Stimulated activated naive CD8-positive, alpha-beta T cell treated with anti-CD3 and anti-CD28 coated beads, Interleukin-15, Interleukin-2, amounts not matched to agents 100 ng/mL and 50 ng/mL, for 24 hours (primary cell): ENCODE results near the gene GALNT15.
A peak's percentile ranks its signal among the peaks of the same experiment; 100 is the strongest.

ENCODE experiments used
- H3K27ac Mint-ChIP-seq: one replicate; pipeline ENCODE4 v1.8.0; 2021; ENCODE audit warnings: mild to moderate bottlenecking, mixed read lengths
- H3K27me3 Mint-ChIP-seq: one replicate; pipeline ENCODE4 v1.8.0; 2021; ENCODE audit warnings: mixed read lengths
- H3K36me3 Mint-ChIP-seq: one replicate; pipeline ENCODE4 v1.8.0; 2021; ENCODE audit warnings: low read depth, mixed read lengths
- H3K4me1 Mint-ChIP-seq: one replicate; pipeline ENCODE4 v1.8.0; 2021; ENCODE audit warnings: low read depth, mixed read lengths
- H3K4me3 Mint-ChIP-seq: one replicate; pipeline ENCODE4 v1.8.0; 2021; ENCODE audit warnings: mild to moderate bottlenecking, mixed read lengths
- H3K9me3 Mint-ChIP-seq: one replicate; pipeline ENCODE4 v1.8.0; 2021; ENCODE audit warnings: mixed read lengths

The GALNT15 gene

GRCh38 chr3:16189201-16189600 lies 14.7 kb downstream of the GALNT15 start:
- Mint-ChIP-seq H3K36me3 (no peaks in the 10 kb centered on the region), H3K9me3 (no peaks in the 10 kb centered on the region), H3K27ac (no peak overlapping the region), H3K4me1 (peaks cover 4% of the 10 kb centered on the region), H3K27me3 (peaks cover 3% of the 10 kb centered on the region), H3K4me3 (no peak overlapping the region)

DNA sequence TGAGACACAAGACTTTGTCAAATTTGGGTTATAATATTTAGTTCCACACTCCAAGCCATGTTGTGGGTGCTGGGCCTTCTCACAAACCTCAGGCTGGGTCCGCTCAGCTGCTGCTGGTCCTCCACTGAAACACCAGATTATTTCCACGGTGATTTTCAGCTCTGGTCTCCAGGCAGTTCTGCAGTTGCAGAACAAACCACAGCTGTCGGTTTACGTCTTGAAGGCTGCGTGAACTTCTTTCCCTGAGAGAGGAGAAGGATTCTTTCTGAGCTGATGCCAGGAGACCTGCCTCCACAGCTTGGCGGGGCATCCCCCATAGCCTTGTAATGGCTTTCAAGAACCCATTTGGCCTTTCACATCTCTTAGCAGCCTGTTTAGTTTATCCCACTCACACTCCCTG lies 16.2 kb downstream of the GALNT15 start:
- Mint-ChIP-seq H3K27ac (no peak overlapping the region), H3K4me1 (peaks cover 4% of the 10 kb centered on the region), H3K4me3 (no peak overlapping the region), H3K9me3 (no peaks in the 10 kb centered on the region), H3K27me3 (peaks cover 3% of the 10 kb centered on the region), H3K36me3 (no peaks in the 10 kb centered on the region)

DNA sequence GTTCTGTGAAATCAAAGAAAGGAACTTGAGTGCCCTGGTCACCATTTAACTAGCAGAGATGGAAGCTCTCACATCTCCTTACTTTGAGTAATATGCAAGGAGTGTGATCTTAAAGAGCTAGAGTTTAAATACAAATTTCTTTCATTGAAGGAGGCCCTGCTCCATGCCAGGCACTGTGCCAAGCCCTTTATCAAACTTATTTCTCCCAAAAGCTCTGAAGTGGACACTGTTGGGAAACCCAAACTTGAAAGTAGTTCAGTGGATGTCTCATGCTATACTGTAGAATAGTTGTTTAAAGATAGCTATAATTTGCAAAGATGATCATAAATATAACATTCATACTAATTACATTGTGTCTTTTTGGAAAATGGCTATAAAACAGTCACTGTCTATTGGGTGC lies 17.1 kb downstream of the GALNT15 start:
- Mint-ChIP-seq H3K4me3 (no peak overlapping the region), H3K27ac (no peak overlapping the region), H3K27me3 (peaks cover 3% of the 10 kb centered on the region), H3K4me1 (no peaks in the 10 kb centered on the region), H3K36me3 (no peaks in the 10 kb centered on the region), H3K9me3 (no peaks in the 10 kb centered on the region)

GRCh38 chr3:16192176-16192811 lies 17.8 kb downstream of the GALNT15 start:
- no peaks in the 10 kb centered on the region for H3K9me3 Mint-ChIP-seq

GRCh38 chr3:16198427-16198826 lies 23.9 kb downstream of the GALNT15 start:
- Mint-ChIP-seq H3K27me3 (peaks cover 3% of the 10 kb centered on the region), H3K9me3 (no peaks in the 10 kb centered on the region)

More at GRCh38 chr3:16192176-16192811, 17.8 kb downstream of the GALNT15 start:
- Mint-ChIP-seq H3K36me3 (no peaks in the 10 kb centered on the region), H3K4me3 (no peak overlapping the region), H3K27ac (no peak overlapping the region), H3K27me3 (peaks cover 3% of the 10 kb centered on the region), H3K4me1 (no peaks in the 10 kb centered on the region)

GRCh38 chr3:16199769-16200168 lies 25.3 kb downstream of the GALNT15 start:
- no peaks in the 10 kb centered on the region for H3K9me3 Mint-ChIP-seq
- peaks cover 9% of the 10 kb centered on the region for H3K27me3 Mint-ChIP-seq
- H3K36me3 Mint-ChIP-seq = no peaks in the 10 kb centered on the region
- H3K27ac Mint-ChIP-seq = peak overlapping the region; percentile 61
- peaks cover 7% of the 10 kb centered on the region for H3K4me1 Mint-ChIP-seq
- H3K4me3 Mint-ChIP-seq = no peak overlapping the region

More at GRCh38 chr3:16198427-16198826, 23.9 kb downstream of the GALNT15 start:
- Mint-ChIP-seq H3K27ac (no peak overlapping the region), H3K4me1 (peaks cover 7% of the 10 kb centered on the region), H3K4me3 (no peak overlapping the region), H3K36me3 (no peaks in the 10 kb centered on the region)

GRCh38 chr3:16200411-16200810 lies 25.9 kb downstream of the GALNT15 start:
- no peak overlapping the region for H3K4me3 Mint-ChIP-seq
- no peaks in the 10 kb centered on the region for H3K9me3 Mint-ChIP-seq
- peaks cover 8% of the 10 kb centered on the region for H3K4me1 Mint-ChIP-seq
- no peaks in the 10 kb centered on the region for H3K36me3 Mint-ChIP-seq
- H3K27me3 Mint-ChIP-seq = peaks cover 10% of the 10 kb centered on the region
- no peak overlapping the region for H3K27ac Mint-ChIP-seq

GRCh38 chr3:16203031-16203430 lies 28.6 kb downstream of the GALNT15 start:
- Mint-ChIP-seq H3K4me3 (no peak overlapping the region), H3K27ac (no peak overlapping the region), H3K27me3 (peaks cover 14% of the 10 kb centered on the region), H3K36me3 (no peaks in the 10 kb centered on the region), H3K9me3 (no peaks in the 10 kb centered on the region), H3K4me1 (peaks cover 12% of the 10 kb centered on the region)

- Mint-ChIP-seq H3K4me1 (peaks cover 12% of the 10 kb centered on the region), H3K9me3 (no peaks in the 10 kb centered on the region), H3K27ac (no peak overlapping the region), H3K4me3 (no peak overlapping the region), H3K36me3 (no peaks in the 10 kb centered on the region), H3K27me3 (peaks cover 14% of the 10 kb centered on the region)
Observed at GRCh38 chr3:16203671-16204629, 29.5 kb downstream of the GALNT15 start.

- no peak overlapping the region for H3K4me3 Mint-ChIP-seq
Observed at GRCh38 chr3:16204751-16205150, 30.3 kb downstream of the GALNT15 start.

DNA sequence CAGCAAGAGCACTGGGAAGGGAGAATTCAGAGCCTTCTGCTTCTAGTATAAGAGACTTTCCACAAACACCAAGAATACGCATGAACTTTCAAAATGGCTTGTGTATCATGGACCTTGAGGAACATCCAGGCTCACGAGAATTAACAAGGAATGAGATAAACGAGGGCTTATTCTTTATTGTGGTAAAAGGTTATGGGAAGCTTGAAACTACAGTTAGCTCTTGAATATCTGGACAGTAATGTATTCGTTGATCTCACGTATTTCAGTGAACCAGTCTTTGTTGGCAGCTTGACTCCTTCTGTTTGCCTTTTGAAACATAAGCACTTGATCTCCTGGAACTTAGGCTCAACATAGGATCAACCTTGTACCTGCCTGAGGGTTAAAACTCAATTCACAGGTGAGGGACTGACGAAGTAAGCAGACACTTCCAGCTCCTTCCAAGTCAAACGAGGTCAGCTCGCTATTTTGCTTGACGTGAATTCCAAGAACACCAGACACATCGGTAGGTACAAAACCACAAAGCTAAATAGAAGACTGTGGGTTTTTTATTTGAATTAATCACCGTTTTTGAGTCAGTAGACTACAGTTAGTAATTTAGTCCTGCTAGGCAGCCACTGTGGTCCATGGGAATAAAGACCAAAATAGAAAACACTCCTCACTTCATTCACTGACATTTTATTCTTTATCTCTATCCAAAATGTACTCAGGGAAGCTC lies 30.8 kb downstream of the GALNT15 start:
- H3K9me3 Mint-ChIP-seq = no peaks in the 10 kb centered on the region
- peaks cover 6% of the 10 kb centered on the region for H3K4me1 Mint-ChIP-seq
- peaks cover 14% of the 10 kb centered on the region for H3K27me3 Mint-ChIP-seq
- no peak overlapping the region for H3K27ac Mint-ChIP-seq
- no peak overlapping the region for H3K4me3 Mint-ChIP-seq
- H3K36me3 Mint-ChIP-seq = no peaks in the 10 kb centered on the region

More at GRCh38 chr3:16204751-16205150, 30.3 kb downstream of the GALNT15 start:
- H3K27ac Mint-ChIP-seq = no peak overlapping the region
- H3K4me1 Mint-ChIP-seq = peaks cover 12% of the 10 kb centered on the region
- H3K27me3 Mint-ChIP-seq = peaks cover 14% of the 10 kb centered on the region
- no peaks in the 10 kb centered on the region for H3K9me3 Mint-ChIP-seq
- H3K36me3 Mint-ChIP-seq = no peaks in the 10 kb centered on the region

DNA sequence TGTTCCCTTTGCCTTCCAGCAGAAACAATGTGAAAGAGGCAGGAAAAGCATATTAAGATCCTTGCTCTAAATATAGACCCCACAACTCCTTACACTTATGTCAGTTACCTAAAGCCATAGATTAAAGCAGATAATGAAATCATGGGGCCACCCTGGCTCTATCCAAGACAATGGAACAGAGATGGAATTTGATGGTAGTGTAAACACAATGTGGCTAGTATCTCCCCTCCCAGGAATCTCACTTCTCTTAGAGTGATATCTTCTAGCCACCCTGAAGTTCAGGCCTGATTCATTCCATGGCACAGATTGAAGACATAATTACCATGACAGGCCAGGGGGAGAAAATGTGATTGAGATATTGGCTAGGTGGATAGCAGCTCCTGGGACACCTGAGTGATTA lies 32.6 kb downstream of the GALNT15 start:
- H3K9me3 Mint-ChIP-seq = no peaks in the 10 kb centered on the region
- H3K27me3 Mint-ChIP-seq = peaks cover 12% of the 10 kb centered on the region
- H3K36me3 Mint-ChIP-seq = no peaks in the 10 kb centered on the region
- no peak overlapping the region for H3K27ac Mint-ChIP-seq
- H3K4me1 Mint-ChIP-seq = peaks cover 5% of the 10 kb centered on the region
- H3K4me3 Mint-ChIP-seq = no peak overlapping the region

GRCh38 chr3:16211176-16211904 lies 36.9 kb downstream of the GALNT15 start:
- peaks cover 8% of the 10 kb centered on the region for H3K27me3 Mint-ChIP-seq
- no peaks in the 10 kb centered on the region for H3K4me1 Mint-ChIP-seq
- H3K9me3 Mint-ChIP-seq = no peaks in the 10 kb centered on the region
- no peak overlapping the region for H3K4me3 Mint-ChIP-seq
- no peaks in the 10 kb centered on the region for H3K36me3 Mint-ChIP-seq
- H3K27ac Mint-ChIP-seq = no peak overlapping the region

GRCh38 chr3:16214366-16214765 lies 39.9 kb downstream of the GALNT15 start:
- Mint-ChIP-seq H3K27me3 (peaks cover 3% of the 10 kb centered on the region), H3K4me3 (no peak overlapping the region), H3K27ac (no peak overlapping the region), H3K9me3 (no peaks in the 10 kb centered on the region), H3K4me1 (no peaks in the 10 kb centered on the region), H3K36me3 (no peaks in the 10 kb centered on the region)
